T-cell (primary cell): ENCODE measurements around the gene ARF5. TPM values are rescaled to one million over a fixed set of nuclear protein-coding genes. Genes with fewer than 3 reads are reported as not detected.
"Not testable (repeated sequence)": the region's sequence is repeated elsewhere in the genome, so short reads cannot be mapped to it uniquely, and the experiment has no call there.

Source experiments
- ATAC-seq, 4 experiments: fragments of 200-7000 bp in 3 of 4; fragments of 150-1000 bp in 1 of 4; cut with Tn5 transposase; replicated peaks in 1 of 4; 1 replicate in 3 of 4; 2 replicates in 1 of 4; pipeline ENCODE4 v1.10.0; 2021; ENCODE audit warnings: moderate library complexity in 3 of 4, mild to moderate bottlenecking in 2 of 4, moderate number of reproducible peaks in 1 of 4
- CTCF ChIA-PET, 2 donors: fragments of 300-600 bp; sonication (Branson Sonifier 250); formaldehyde crosslinking; loops; one replicate each; lab custom pipeline; 2022; ENCODE audit warnings: antibody characterized with exemption in 2 of 2; lab: Charles Lee
- POLR2A ChIA-PET, 2 donors: fragments of 300-600 bp; sonication (Branson Sonifier 250); formaldehyde crosslinking; loops; one replicate each; lab custom pipeline; 2022; ENCODE audit warnings: antibody characterized with exemption in 2 of 2; lab: Charles Lee
- DNase-seq, 35 experiments: peaks; one replicate each; pipeline versions ENCODE4 v3.0.0 to v3.0.0-alpha.2; 2013 to 2023
- H3K27ac ChIP-seq: one replicate; pipeline ENCODE4 v1.5.1; 2013; ENCODE audit warnings: low read length
- H3K27me3 ChIP-seq, 2 experiments: replicated peaks in 1 of 2; 1 replicate in 1 of 2; 2 replicates in 1 of 2; pipeline versions ENCODE4 v1.6.1 to v1.7.0; 2013; ENCODE audit warnings: low read length in 1 of 2, mixed read lengths in 1 of 2; ENCODE audit not compliant: control insufficient read depth in 2 of 2, insufficient read depth in 2 of 2; ENCODE audit errors: extremely low read depth in 1 of 2
- H3K36me3 ChIP-seq, 2 donors: 1 replicate in 1 of 2; 2 replicates in 1 of 2; pipeline versions ENCODE4 v1.6.1 to v1.7.0; 2013; ENCODE audit warnings: low read length in 1 of 2; ENCODE audit not compliant: control insufficient read depth in 2 of 2, insufficient read depth in 1 of 2; ENCODE audit errors: extremely low read depth in 1 of 2
- H3K4me1 ChIP-seq, 2 experiments: 1 replicate in 1 of 2; 2 replicates in 1 of 2; pipeline versions ENCODE4 v1.6.1 to v1.7.0; 2013; ENCODE audit warnings: low read length in 2 of 2, mixed read lengths in 1 of 2; ENCODE audit not compliant: insufficient read depth in 2 of 2, control insufficient read depth in 1 of 2; ENCODE audit errors: extremely low read depth in 1 of 2
- H3K4me3 ChIP-seq, 2 donors: 1 replicate in 1 of 2; 2 replicates in 1 of 2; pipeline versions ENCODE4 v1.5.1 to v1.7.0; 2013; ENCODE audit warnings: mild to moderate bottlenecking in 2 of 2, low read length in 1 of 2, moderate library complexity in 1 of 2; ENCODE audit not compliant: control insufficient read depth in 1 of 2; ENCODE audit errors: extremely low read depth in 1 of 2
- H3K9me3 ChIP-seq: 2 replicates; pipeline ENCODE4 v1.7.0; 2013
- H3K27ac Mint-ChIP-seq, 2 donors: one replicate each; pipeline ENCODE4 v1.8.0; 2020 to 2021; ENCODE audit warnings: mild to moderate bottlenecking in 2 of 2, mixed read lengths in 2 of 2
- H3K27me3 Mint-ChIP-seq, 2 donors: one replicate each; pipeline ENCODE4 v1.8.0; 2021 to 2022; ENCODE audit warnings: mixed read lengths in 2 of 2
- H3K36me3 Mint-ChIP-seq: one replicate; pipeline ENCODE4 v1.8.0; 2021; ENCODE audit warnings: mixed read lengths
- H3K4me1 Mint-ChIP-seq, 3 donors: one replicate each; pipeline ENCODE4 v1.8.0; 2020 to 2022; ENCODE audit warnings: mixed read lengths in 3 of 3, mild to moderate bottlenecking in 1 of 3
- H3K4me3 Mint-ChIP-seq, 3 donors: one replicate each; pipeline ENCODE4 v1.8.0; 2020 to 2022; ENCODE audit warnings: mild to moderate bottlenecking in 3 of 3, mixed read lengths in 3 of 3, moderate library complexity in 3 of 3
- H3K9me3 Mint-ChIP-seq, 3 donors: one replicate each; pipeline ENCODE4 v1.8.0; 2020 to 2022; ENCODE audit warnings: mixed read lengths in 3 of 3
- WGBS: methylation state at CpG from one replicate; pipeline ENCODE4 v1.1.5; 2013; ENCODE audit warnings: missing lambda C conversion rate; ENCODE audit not compliant: insufficient coverage; 5-methylcytosine and 5-hydroxymethylcytosine counted together
- total RNA-seq, 35 experiments: library from RNA in 6 of 35; stranded (reverse) in 6 of 35; fragments of 120-200 nt in 1 of 35; gene quantifications; one replicate each; pipeline versions ENCODE4 v1.2.1 to v1.2.4 and lab custom pipeline; 2013 to 2026

ARF5 gene
- total RNA-seq, 5 donors from 2014 or later (not counting 1 experiment from before 2014, with no cell fraction given): 90.0 to 106 (median 102) TPM

- Mint-ChIP-seq H3K4me3 (no peak overlapping the region), H3K27ac (no peak overlapping the region), H3K4me1 (no peaks in the 10 kb centered on the region), H3K27me3 (peaks cover 2 to 9% of the 10 kb centered on the region in 2 donors), H3K36me3 (peaks cover 2% of the 10 kb centered on the region), H3K9me3 (peaks cover under 1 to 3% (median 1%) of the 10 kb centered on the region in 3 donors)
- Histone ChIP-seq H3K4me3 (no peak overlapping the region), H3K9me3 (no peaks in the 10 kb centered on the region), H3K27ac (no peak overlapping the region), H3K27me3 (no peaks in the 10 kb centered on the region), H3K36me3 (no peaks in the 10 kb centered on the region), H3K4me1 (no peaks in the 10 kb centered on the region)
- POLR2A ChIA-PET: no interaction called here
- 70% methylated on average over 2 of the region's 4 CpGs for WGBS
- DNase-seq (no peak), ATAC-seq (no peak)
- CTCF ChIA-PET: no interaction called here
Observed at GRCh38 chr7:127551941-127552340, 36.3 kb upstream of the ARF5 start.

GRCh38 chr7:127556404-127556803 lies 31.8 kb upstream of the ARF5 start:
- WGBS: no CpG with 5 or more reads among the region's 2 CpGs
- Mint-ChIP-seq H3K27ac (no peak overlapping the region), H3K36me3 (no peaks in the 10 kb centered on the region), H3K27me3 (peaks cover 0 to 9% of the 10 kb centered on the region in 2 donors), H3K9me3 (peaks cover 0 to 4% (median 0%) of the 10 kb centered on the region in 3 donors), H3K4me1 (no peaks in the 10 kb centered on the region), H3K4me3 (no peak overlapping the region)
- Histone ChIP-seq H3K27me3 (no peaks in the 10 kb centered on the region), H3K36me3 (no peaks in the 10 kb centered on the region), H3K27ac (no peak overlapping the region), H3K9me3 (no peaks in the 10 kb centered on the region), H3K4me1 (no peaks in the 10 kb centered on the region), H3K4me3 (no peak overlapping the region)
- POLR2A ChIA-PET: no interaction called here
- DNase-seq (no peak), ATAC-seq (no peak)
- CTCF ChIA-PET: no interaction called here

- Histone ChIP-seq H3K36me3 (no peaks in the 10 kb centered on the region), H3K27me3 (no peaks in the 10 kb centered on the region), H3K9me3 (no peaks in the 10 kb centered on the region), H3K4me3 (no peak overlapping the region), H3K27ac (no peak overlapping the region), H3K4me1 (no peaks in the 10 kb centered on the region)
- Mint-ChIP-seq H3K27ac (no peak overlapping the region), H3K4me1 (no peaks in the 10 kb centered on the region), H3K36me3 (peaks cover under 1% of the 10 kb centered on the region), H3K9me3 (peaks cover 0 to 4% (median 0%) of the 10 kb centered on the region in 3 donors), H3K27me3 (peaks cover 0 to 5% of the 10 kb centered on the region in 2 donors), H3K4me3 (no peak overlapping the region)
- DNase-seq (peak in 1 of 35 experiments; percentile 14), ATAC-seq (no peak)
- WGBS: no CpG with 5 or more reads among the region's 2 CpGs
- ChIA-PET CTCF (interaction anchor here in 1 of 2 donors (0.7 kb wide), 1 partner anchor 652 kb away, joined by 6 read pairs; no protein-coding TSS in a partner anchor), POLR2A (interaction anchor here in 1 of 2 donors (0.5 kb wide), 1 partner anchor 1230 kb away, joined by 4 read pairs; no protein-coding TSS in a partner anchor)
Observed at GRCh38 chr7:127557803-127558202, 30.4 kb upstream of the ARF5 start.

- H3K27me3 ChIP-seq: no peaks in the 10 kb centered on the region
- H3K36me3 Mint-ChIP-seq: peaks cover 41% of the 10 kb centered on the region
- no peaks in the 10 kb centered on the region for H3K4me1 Mint-ChIP-seq
- H3K4me3 Mint-ChIP-seq: no peak overlapping the region
- peaks cover 0 to 2% of the 10 kb centered on the region in 2 donors for H3K36me3 ChIP-seq
- no peak overlapping the region for H3K27ac Mint-ChIP-seq
- no peak for ATAC-seq
- no peak overlapping the region for H3K27ac ChIP-seq
- H3K4me3 ChIP-seq: no peak overlapping the region
- WGBS: 100% methylated on average over 1 of the region's 3 CpGs
- ChIA-PET CTCF (no interaction called here), POLR2A (no interaction called here)
- peaks cover 4 to 7% (median 5%) of the 10 kb centered on the region in 3 donors for H3K9me3 Mint-ChIP-seq
- H3K27me3 Mint-ChIP-seq: no peaks in the 10 kb centered on the region
- H3K9me3 ChIP-seq: no peaks in the 10 kb centered on the region
- no peaks in the 10 kb centered on the region for H3K4me1 ChIP-seq
- no peak for DNase-seq
Observed at GRCh38 chr7:127566242-127566641, 22.0 kb upstream of the ARF5 start.

- H3K27ac ChIP-seq, H3K9me3 Mint-ChIP-seq, H3K4me3 Mint-ChIP-seq, DNase-seq, H3K27ac Mint-ChIP-seq, H3K4me3 ChIP-seq, H3K4me1 ChIP-seq, CTCF ChIA-PET, ATAC-seq, H3K27me3 ChIP-seq, H3K27me3 Mint-ChIP-seq, H3K9me3 ChIP-seq, H3K4me1 Mint-ChIP-seq, H3K36me3 ChIP-seq, POLR2A ChIA-PET: not testable (repeated sequence)
- H3K36me3 Mint-ChIP-seq: peaks cover 43% of the 10 kb centered on the region
- WGBS: no CpG with 5 or more reads among the region's 3 CpGs
Observed at GRCh38 chr7:127568034-127568433, 20.2 kb upstream of the ARF5 start.

- ChIA-PET CTCF (no interaction called here), POLR2A (interaction anchor here in 1 of 2 donors (0.8 kb wide), 1 partner anchor 39 kb away, joined by 4 read pairs; no protein-coding TSS in a partner anchor)
- H3K9me3 Mint-ChIP-seq: no peaks in the 10 kb centered on the region
- Histone ChIP-seq H3K36me3 (peaks cover 0 to 14% of the 10 kb centered on the region in 2 donors), H3K27ac (no peak overlapping the region), H3K4me3 (no peak overlapping the region), H3K27me3 (no peaks in the 10 kb centered on the region), H3K4me1 (no peaks in the 10 kb centered on the region), H3K9me3 (no peaks in the 10 kb centered on the region)
- no peak overlapping the region for H3K4me3 Mint-ChIP-seq
- no peak for ATAC-seq
- H3K27ac Mint-ChIP-seq: no peak overlapping the region
- H3K4me1 Mint-ChIP-seq: peaks cover 0 to 4% (median 0%) of the 10 kb centered on the region in 3 donors
- DNase-seq: no peak
- H3K36me3 Mint-ChIP-seq: peaks cover 34% of the 10 kb centered on the region
- H3K27me3 Mint-ChIP-seq: no peaks in the 10 kb centered on the region
- 93% methylated on average over 2 of the region's 3 CpGs for WGBS
Observed at GRCh38 chr7:127571741-127572505, 16.3 kb upstream of the ARF5 start.
